ENCODE data around the gene MROH2A.

Gene MROH2A

GRCh38 chr2:233882353-233882752 is 104.2 kb downstream of the MROH2A start:
- Histone ChIP-seq H4K20me1 (ENCODE audit: insufficient read depth, low read length) (no peaks in the 10 kb centered on the region), H3K9me3 (ENCODE audit: insufficient read depth, low read length) (no peaks in the 10 kb centered on the region), H3K27me3 (ENCODE audit: low read depth, low read length) (no peaks in the 10 kb centered on the region), H3K36me3 (replicated peaks; ENCODE audit: low read depth, low read length) (no peaks in the 10 kb centered on the region), H3K4me3 (ENCODE audit: low read length) (no peak overlapping the region), H3K79me2 (ENCODE audit: low read length) (no peaks in the 10 kb centered on the region), H2AFZ (ENCODE audit: low read depth, low read length) (no peak overlapping the region), H3K27ac (ENCODE audit: low read length) (no peak overlapping the region), H3K9ac (ENCODE audit: low read length) (no peak overlapping the region), H3K4me1 (ENCODE audit: low read length) (no peaks in the 10 kb centered on the region), H3K4me2 (ENCODE audit: low read length) (no peak overlapping the region)
- TF ChIP-seq, protein P1, sequence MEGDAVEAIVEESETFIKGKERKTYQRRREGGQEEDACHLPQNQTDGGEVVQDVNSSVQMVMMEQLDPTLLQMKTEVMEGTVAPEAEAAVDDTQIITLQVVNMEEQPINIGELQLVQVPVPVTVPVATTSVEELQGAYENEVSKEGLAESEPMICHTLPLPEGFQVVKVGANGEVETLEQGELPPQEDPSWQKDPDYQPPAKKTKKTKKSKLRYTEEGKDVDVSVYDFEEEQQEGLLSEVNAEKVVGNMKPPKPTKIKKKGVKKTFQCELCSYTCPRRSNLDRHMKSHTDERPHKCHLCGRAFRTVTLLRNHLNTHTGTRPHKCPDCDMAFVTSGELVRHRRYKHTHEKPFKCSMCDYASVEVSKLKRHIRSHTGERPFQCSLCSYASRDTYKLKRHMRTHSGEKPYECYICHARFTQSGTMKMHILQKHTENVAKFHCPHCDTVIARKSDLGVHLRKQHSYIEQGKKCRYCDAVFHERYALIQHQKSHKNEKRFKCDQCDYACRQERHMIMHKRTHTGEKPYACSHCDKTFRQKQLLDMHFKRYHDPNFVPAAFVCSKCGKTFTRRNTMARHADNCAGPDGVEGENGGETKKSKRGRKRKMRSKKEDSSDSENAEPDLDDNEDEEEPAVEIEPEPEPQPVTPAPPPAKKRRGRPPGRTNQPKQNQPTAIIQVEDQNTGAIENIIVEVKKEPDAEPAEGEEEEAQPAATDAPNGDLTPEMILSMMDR (IDR thresholded peaks at IDR 0.05; ENCODE audit: low read depth, low read length), result no peak
- no peak for TF ChIP-seq EZH2phosphoT487 (IDR thresholded peaks at IDR 0.05; ENCODE audit: low read depth)
